Chondrocyte (in vitro differentiated cells): ENCODE data around the gene SNX14. TPM values are rescaled to one million over a fixed set of nuclear protein-coding genes. Genes with fewer than 3 reads are reported as not detected.
A peak's percentile ranks its signal among the peaks of the same experiment; 100 is the strongest.

Source experiments
- DNase-seq: peaks from one replicate; pipeline ENCODE4 v3.0.0; 2021; ENCODE audit warnings: mixed read lengths, low spot score
- H3K27ac Mint-ChIP-seq: one replicate; pipeline ENCODE4 v1.8.0; 2021; ENCODE audit warnings: mild to moderate bottlenecking, moderate library complexity, mixed read lengths; ENCODE audit not compliant: unreplicated experiment
- H3K27me3 Mint-ChIP-seq: 2 replicates; pipeline ENCODE4 v1.8.0; 2021; ENCODE audit warnings: low read depth, mixed read lengths
- H3K36me3 Mint-ChIP-seq: 2 replicates; pipeline ENCODE4 v1.8.0; 2021; ENCODE audit warnings: low read depth, mixed read lengths
- H3K4me1 Mint-ChIP-seq: 2 replicates; pipeline ENCODE4 v1.8.0; 2021; ENCODE audit warnings: low read depth, mild to moderate bottlenecking, mixed read lengths
- H3K4me3 Mint-ChIP-seq: one replicate; pipeline ENCODE4 v1.8.0; 2021; ENCODE audit warnings: mild to moderate bottlenecking, moderate library complexity, mixed read lengths; ENCODE audit not compliant: unreplicated experiment
- H3K9me3 Mint-ChIP-seq: 2 replicates; pipeline ENCODE4 v1.8.0; 2021; ENCODE audit warnings: low read depth, mixed read lengths
- long read RNA-seq: library from polyadenylated mRNA; stranded (forward); transcript quantifications from one replicate; pipeline ENCODE4 v2.0.0, GENCODE V29; 2021
- total RNA-seq: library from RNA; stranded (reverse); gene quantifications from 3 replicates; pipeline ENCODE4 v1.2.1, GENCODE V29; 2021
- TF ChIP-seq, protein P1 (sequence below): fragments of 200-600 bp; sonication (generic); IDR thresholded peaks from 2 replicates; pipeline ENCODE4 v1.5.0; 2021; ENCODE audit warnings: antibody characterized with exemption, mild to moderate bottlenecking, moderate library complexity

Gene SNX14, protein sequence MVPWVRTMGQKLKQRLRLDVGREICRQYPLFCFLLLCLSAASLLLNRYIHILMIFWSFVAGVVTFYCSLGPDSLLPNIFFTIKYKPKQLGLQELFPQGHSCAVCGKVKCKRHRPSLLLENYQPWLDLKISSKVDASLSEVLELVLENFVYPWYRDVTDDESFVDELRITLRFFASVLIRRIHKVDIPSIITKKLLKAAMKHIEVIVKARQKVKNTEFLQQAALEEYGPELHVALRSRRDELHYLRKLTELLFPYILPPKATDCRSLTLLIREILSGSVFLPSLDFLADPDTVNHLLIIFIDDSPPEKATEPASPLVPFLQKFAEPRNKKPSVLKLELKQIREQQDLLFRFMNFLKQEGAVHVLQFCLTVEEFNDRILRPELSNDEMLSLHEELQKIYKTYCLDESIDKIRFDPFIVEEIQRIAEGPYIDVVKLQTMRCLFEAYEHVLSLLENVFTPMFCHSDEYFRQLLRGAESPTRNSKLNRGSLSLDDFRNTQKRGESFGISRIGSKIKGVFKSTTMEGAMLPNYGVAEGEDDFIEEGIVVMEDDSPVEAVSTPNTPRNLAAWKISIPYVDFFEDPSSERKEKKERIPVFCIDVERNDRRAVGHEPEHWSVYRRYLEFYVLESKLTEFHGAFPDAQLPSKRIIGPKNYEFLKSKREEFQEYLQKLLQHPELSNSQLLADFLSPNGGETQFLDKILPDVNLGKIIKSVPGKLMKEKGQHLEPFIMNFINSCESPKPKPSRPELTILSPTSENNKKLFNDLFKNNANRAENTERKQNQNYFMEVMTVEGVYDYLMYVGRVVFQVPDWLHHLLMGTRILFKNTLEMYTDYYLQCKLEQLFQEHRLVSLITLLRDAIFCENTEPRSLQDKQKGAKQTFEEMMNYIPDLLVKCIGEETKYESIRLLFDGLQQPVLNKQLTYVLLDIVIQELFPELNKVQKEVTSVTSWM
- total RNA-seq, result 70.8 to 79.7 TPM (median 77.2 TPM) in 3 replicates
- long read RNA-seq, transcript SNX14-203 (28 exons, 3,111 nt), result minor isoform, 10 of 73 reads
- long read RNA-seq, transcript SNX14-201 (29 exons, 3,486 nt), result major isoform, 32 of 73 reads
- long read RNA-seq, partial matches to known transcripts, result 3 of 73 reads
- long read RNA-seq, other reads (novel, unspliced or antisense), result 27 of 73 reads

DNA sequence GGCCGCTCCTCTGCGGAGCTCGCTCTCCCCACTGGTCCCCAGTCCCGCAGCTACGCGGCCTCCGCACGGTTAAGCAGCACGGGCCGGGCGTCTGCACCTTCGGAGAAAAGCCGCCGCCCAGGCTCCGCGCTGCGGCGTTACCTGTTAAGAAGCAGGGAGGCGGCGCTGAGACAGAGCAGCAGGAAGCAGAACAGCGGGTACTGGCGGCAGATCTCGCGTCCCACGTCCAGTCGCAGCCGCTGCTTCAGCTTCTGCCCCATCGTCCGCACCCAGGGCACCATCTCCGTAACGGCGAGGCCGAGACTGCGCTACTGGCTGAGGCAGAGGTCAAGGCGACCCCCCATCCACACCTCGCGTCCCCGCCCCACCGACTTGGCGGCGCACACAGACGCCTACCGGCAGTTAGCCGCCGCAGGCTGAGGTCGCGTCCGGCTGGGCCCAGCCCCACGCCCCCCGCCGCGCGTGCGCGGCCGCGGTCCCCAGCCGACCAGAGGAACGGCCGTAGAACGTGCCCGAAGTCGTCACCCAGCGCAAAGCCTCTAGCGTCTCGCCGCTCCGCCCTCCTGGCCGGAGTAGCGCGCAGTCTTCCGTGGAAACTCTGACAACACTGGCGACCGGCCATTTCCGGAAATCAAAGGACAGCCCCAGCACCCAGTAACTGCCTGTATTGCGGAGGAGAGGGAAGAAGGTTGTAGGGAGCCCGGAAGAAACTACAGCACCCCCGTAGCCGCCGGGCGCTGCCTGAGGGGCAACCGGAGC, at the start of gene SNX14:
SNX14 (minus strand) TSS at position 421 of the 759 bp plus-strand sequence; CDS start at position 281, 140 bp downstream.
- Mint-ChIP-seq H3K4me1 (peaks cover 43% of the 10 kb centered on the region), H3K4me3 (peak within 1 kb of the TSS; percentile 85), H3K27ac (peak within 1 kb of the TSS; percentile 99), H3K27me3 (no peaks in the 10 kb centered on the region), H3K9me3 (peaks cover 10% of the 10 kb centered on the region), H3K36me3 (peaks cover 2% of the 10 kb centered on the region)
- TF ChIP-seq, protein P1, sequence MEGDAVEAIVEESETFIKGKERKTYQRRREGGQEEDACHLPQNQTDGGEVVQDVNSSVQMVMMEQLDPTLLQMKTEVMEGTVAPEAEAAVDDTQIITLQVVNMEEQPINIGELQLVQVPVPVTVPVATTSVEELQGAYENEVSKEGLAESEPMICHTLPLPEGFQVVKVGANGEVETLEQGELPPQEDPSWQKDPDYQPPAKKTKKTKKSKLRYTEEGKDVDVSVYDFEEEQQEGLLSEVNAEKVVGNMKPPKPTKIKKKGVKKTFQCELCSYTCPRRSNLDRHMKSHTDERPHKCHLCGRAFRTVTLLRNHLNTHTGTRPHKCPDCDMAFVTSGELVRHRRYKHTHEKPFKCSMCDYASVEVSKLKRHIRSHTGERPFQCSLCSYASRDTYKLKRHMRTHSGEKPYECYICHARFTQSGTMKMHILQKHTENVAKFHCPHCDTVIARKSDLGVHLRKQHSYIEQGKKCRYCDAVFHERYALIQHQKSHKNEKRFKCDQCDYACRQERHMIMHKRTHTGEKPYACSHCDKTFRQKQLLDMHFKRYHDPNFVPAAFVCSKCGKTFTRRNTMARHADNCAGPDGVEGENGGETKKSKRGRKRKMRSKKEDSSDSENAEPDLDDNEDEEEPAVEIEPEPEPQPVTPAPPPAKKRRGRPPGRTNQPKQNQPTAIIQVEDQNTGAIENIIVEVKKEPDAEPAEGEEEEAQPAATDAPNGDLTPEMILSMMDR, result no peak
- peak; percentile 96 for DNase-seq

- peak; percentile 99 for DNase-seq
- H3K27me3 Mint-ChIP-seq, result no peaks in the 10 kb centered on the region
- H3K9me3 Mint-ChIP-seq, result no peaks in the 10 kb centered on the region
- H3K27ac Mint-ChIP-seq, result peak within 1 kb of the TSS; percentile 100
- H3K4me1 Mint-ChIP-seq, result peaks cover 45% of the 10 kb centered on the region
- H3K4me3 Mint-ChIP-seq, result peak within 1 kb of the TSS; percentile 87
- H3K36me3 Mint-ChIP-seq, result peaks cover 15% of the 10 kb centered on the region
- TF ChIP-seq, protein P1, result no peak
Observed at GRCh38 chr6:85642774-85643536, 49.3 kb upstream of the SNX14 start, which contains the start of gene SYNCRIP. TSS of gene SYNCRIP (minus strand) at chr6:85642886. CDS start at chr6:85641439, 1,447 bp downstream.

GRCh38 chr6:85641897-85642773, 48.5 kb upstream of the SNX14 start:
- Mint-ChIP-seq H3K4me1 (peaks cover 54% of the 10 kb centered on the region), H3K36me3 (peaks cover 23% of the 10 kb centered on the region), H3K9me3 (no peaks in the 10 kb centered on the region), H3K27me3 (no peaks in the 10 kb centered on the region), H3K4me3 (peak overlapping the region; percentile 87), H3K27ac (peak overlapping the region; percentile 100)
- peak; percentile 94 for DNase-seq
- TF ChIP-seq, protein P1, result peak; percentile 4

GRCh38 chr6:85641522-85641896, 47.9 kb upstream of the SNX14 start:
- peaks cover 57% of the 10 kb centered on the region for H3K4me1 Mint-ChIP-seq

More at GRCh38 chr6:85641522-85641896, 47.9 kb upstream of the SNX14 start:
- no peak for DNase-seq
- Mint-ChIP-seq H3K4me3 (peak overlapping the region; percentile 87), H3K27ac (peak overlapping the region; percentile 84), H3K36me3 (peaks cover 27% of the 10 kb centered on the region), H3K9me3 (no peaks in the 10 kb centered on the region), H3K27me3 (no peaks in the 10 kb centered on the region)
- TF ChIP-seq, protein P1, result no peak
